SK-N-MC (cell line): ENCODE results near the gene OGFR.

Source experiments
- EZH2 ChIP-seq: fragments of 200-600 bp; sonication (generic); IDR thresholded peaks from one replicate; pipeline ENCODE4 v1.6.1; 2017; ENCODE audit warnings: antibody characterized with exemption
- FOXP2 ChIP-seq: optimal IDR thresholded peaks from 2 replicates; pipeline ENCODE3; 2011; ENCODE audit warnings: mild to moderate bottlenecking, moderate library complexity; ENCODE audit not compliant: insufficient read depth; ENCODE audit errors: extremely low read length, control extremely low read depth
- POLR2AphosphoS5 ChIP-seq: IDR thresholded peaks from 2 replicates; pipeline ENCODE4 v1.6.1; 2012; ENCODE audit warnings: mild to moderate bottlenecking, low read depth, low read length, borderline replicate concordance

GRCh38 chr20:62812181-62812906 is 7.7 kb downstream of the OGFR start:
- TF ChIP-seq POLR2AphosphoS5, result no peak
- TF ChIP-seq EZH2, result no peak
- no peak for TF ChIP-seq FOXP2
